ENCODE measurements around the gene DOCK10.

Gene DOCK10

DNA sequence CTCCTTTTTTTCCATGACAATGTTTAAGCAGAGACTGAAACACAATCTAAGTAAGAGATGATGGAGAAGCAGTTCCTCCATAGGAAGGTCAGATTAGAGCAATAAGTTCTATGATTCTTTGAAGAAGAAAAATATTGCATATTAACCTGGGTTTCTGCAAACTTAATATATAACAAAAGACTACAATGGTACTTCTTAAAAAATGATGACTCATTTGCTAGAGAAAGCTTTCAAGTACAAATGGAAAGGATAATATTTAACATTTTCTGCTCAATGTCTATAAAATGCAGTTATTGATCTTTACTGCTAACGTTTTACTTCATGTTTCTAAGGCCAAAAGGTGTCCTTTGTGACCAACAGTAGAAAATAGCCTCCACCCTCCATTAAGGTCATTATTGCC, 158.6 kb downstream of the DOCK10 start:
- DNase-seq (ENCODE audit: insufficient read length, low spot score) (no peak), FAIRE-seq (no peak)
- TF ChIP-seq, protein P1, sequence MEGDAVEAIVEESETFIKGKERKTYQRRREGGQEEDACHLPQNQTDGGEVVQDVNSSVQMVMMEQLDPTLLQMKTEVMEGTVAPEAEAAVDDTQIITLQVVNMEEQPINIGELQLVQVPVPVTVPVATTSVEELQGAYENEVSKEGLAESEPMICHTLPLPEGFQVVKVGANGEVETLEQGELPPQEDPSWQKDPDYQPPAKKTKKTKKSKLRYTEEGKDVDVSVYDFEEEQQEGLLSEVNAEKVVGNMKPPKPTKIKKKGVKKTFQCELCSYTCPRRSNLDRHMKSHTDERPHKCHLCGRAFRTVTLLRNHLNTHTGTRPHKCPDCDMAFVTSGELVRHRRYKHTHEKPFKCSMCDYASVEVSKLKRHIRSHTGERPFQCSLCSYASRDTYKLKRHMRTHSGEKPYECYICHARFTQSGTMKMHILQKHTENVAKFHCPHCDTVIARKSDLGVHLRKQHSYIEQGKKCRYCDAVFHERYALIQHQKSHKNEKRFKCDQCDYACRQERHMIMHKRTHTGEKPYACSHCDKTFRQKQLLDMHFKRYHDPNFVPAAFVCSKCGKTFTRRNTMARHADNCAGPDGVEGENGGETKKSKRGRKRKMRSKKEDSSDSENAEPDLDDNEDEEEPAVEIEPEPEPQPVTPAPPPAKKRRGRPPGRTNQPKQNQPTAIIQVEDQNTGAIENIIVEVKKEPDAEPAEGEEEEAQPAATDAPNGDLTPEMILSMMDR (IDR thresholded peaks at IDR 0.05; ENCODE audit: insufficient read depth, missing control alignments) = no peak

DNA sequence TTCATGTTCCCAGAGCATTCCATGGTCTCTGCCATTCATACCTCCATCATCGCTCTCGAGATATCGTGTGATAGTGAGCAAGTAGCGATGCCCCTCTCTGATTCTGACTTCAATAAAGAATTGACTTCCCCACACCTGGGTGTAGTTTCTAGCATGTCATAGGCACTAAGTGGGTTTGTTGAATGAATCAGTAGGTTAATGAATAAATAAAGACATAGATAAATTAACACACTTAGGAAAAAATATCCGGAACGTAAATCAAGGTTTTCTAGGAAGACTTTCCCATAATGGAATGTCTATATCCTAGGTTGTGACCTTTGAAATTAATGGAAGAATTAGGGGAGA, 159.1 kb downstream of the DOCK10 start:
- no peak for FAIRE-seq
- TF ChIP-seq, protein P1 (IDR thresholded peaks at IDR 0.05; ENCODE audit: insufficient read depth, missing control alignments) = no peak
- DNase-seq (ENCODE audit: insufficient read length, low spot score) = no peak

DNA sequence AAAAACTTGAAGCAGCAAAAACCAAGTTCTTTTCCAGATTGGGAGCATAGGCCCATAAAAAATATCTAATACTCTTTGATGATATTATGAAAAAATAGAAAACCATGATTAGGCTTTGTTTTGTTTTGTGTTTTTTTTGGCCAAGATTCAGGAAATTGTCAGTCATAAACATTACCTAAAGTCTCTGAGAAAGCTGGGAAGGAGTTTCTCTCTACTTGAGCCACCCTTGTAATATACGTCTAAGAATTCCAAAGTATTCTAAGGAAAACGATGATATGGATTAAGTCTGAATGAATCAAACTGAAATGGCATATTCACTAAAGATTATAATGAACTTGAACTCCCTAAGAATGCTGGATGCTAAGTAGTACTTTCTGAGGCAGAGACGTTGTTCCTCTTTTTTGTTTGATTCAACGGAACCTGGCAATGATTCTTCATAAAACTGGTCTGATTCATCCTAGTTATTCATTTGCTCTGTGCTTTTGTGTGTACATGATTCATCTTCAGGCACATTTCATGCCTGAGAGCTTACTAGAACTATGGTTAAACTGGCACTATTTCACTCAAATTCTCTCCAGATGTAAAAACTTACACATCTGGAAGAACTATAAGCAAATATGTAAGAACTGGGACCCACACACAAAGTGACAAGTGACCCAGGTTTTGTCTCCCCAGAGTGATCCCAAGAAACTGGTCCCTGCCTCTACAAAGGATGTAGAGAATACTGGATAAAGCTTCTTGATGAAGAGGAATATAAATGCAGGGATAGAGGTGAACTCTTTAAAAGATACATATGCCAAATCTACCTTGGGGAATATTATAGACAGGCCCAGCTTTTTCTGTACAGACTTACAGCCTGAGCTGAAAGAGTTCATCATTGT, 159.7 kb downstream of the DOCK10 start:
- DNase-seq (ENCODE audit: insufficient read length, low spot score) (no peak), FAIRE-seq (no peak)
- TF ChIP-seq, protein P1 (IDR thresholded peaks at IDR 0.05; ENCODE audit: insufficient read depth, missing control alignments) = no peak

GRCh38 chr2:224881846-224882245, 160.4 kb downstream of the DOCK10 start:
- FAIRE-seq (no peak), DNase-seq (ENCODE audit: insufficient read length, low spot score) (no peak)
- TF ChIP-seq, protein P1 (IDR thresholded peaks at IDR 0.05; ENCODE audit: insufficient read depth, missing control alignments) = no peak

GRCh38 chr2:224876522-224876921, 165.7 kb downstream of the DOCK10 start:
- TF ChIP-seq, protein P1 (IDR thresholded peaks at IDR 0.05; ENCODE audit: insufficient read depth, missing control alignments) = no peak
- no peak for FAIRE-seq
- no peak for DNase-seq (ENCODE audit: insufficient read length, low spot score)

DNA sequence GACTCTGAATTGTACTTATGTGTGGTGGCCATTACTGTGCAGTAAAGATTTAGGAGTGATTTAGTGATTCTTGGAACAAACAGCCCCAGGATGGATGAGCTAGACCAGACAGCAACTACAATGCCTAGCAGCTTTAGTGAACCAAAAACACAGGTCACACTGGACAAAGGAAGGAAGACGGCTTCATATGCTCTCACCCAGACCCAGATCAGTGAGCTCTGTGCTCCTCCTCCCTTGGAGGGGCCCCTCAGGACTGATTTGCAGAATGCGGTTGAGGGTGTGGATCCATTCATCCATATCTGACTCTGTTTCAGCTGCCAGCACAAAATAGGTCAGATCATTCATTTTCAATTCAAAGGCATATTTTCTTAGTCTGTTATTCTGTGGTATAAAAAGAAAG, 166.4 kb downstream of the DOCK10 start:
- no peak for DNase-seq (ENCODE audit: insufficient read length, low spot score)
- no peak for FAIRE-seq
- TF ChIP-seq, protein P1 (IDR thresholded peaks at IDR 0.05; ENCODE audit: insufficient read depth, missing control alignments) = no peak

- TF ChIP-seq, protein P1 (IDR thresholded peaks at IDR 0.05; ENCODE audit: insufficient read depth, missing control alignments) = no peak
- no peak for FAIRE-seq
- DNase-seq (ENCODE audit: insufficient read length, low spot score) = no peak
Observed at GRCh38 chr2:224875153-224875552, 167.1 kb downstream of the DOCK10 start.

All from D721Med (cell line).